ENCODE results near the gene USP37. TPM values are rescaled to one million over a fixed set of nuclear protein-coding genes. Genes with fewer than 3 reads are reported as not detected.

USP37 gene
- total RNA-seq, 4 donors from 2014 or later = 10.5 to 12.0 (median 11.4) TPM

DNA sequence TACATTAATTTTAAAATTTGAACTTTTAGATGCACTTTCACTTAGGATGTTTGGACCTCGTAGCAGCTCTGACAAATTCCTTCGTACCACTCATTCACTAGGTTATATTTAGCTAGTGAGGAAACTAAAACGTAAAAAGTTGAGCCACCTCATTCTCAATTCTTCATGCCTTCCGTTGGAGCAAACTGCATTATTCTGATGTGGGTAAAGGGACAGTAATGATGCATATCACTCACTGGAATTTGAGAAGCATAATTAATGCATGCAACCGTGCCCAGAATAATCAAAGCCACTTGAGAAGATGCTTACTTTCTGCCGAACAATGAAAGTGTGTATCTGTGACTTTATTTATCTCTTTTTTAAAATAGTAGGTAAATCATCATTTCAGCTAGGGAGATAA, 2.7 kb upstream of the USP37 start:
- no peak for DNase-seq (ENCODE audit: low spot score in 2 of 2)
- no peak overlapping the region for H3K4me3 ChIP-seq (ENCODE audit: low read depth, poor library complexity, severe bottlenecking)
- TF ChIP-seq, protein P1, sequence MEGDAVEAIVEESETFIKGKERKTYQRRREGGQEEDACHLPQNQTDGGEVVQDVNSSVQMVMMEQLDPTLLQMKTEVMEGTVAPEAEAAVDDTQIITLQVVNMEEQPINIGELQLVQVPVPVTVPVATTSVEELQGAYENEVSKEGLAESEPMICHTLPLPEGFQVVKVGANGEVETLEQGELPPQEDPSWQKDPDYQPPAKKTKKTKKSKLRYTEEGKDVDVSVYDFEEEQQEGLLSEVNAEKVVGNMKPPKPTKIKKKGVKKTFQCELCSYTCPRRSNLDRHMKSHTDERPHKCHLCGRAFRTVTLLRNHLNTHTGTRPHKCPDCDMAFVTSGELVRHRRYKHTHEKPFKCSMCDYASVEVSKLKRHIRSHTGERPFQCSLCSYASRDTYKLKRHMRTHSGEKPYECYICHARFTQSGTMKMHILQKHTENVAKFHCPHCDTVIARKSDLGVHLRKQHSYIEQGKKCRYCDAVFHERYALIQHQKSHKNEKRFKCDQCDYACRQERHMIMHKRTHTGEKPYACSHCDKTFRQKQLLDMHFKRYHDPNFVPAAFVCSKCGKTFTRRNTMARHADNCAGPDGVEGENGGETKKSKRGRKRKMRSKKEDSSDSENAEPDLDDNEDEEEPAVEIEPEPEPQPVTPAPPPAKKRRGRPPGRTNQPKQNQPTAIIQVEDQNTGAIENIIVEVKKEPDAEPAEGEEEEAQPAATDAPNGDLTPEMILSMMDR (IDR thresholded peaks at IDR 0.05) = no peak
- no peak for TF ChIP-seq POLR2A (IDR thresholded peaks at IDR 0.05)
- intact Hi-C loops (cut with DNase I; ENCODE audit: low total_unique reads) = no loop called here
- WGBS, 2 donors = 9 to 16% methylated on average over 6 of the region's 6 CpGs

DNA sequence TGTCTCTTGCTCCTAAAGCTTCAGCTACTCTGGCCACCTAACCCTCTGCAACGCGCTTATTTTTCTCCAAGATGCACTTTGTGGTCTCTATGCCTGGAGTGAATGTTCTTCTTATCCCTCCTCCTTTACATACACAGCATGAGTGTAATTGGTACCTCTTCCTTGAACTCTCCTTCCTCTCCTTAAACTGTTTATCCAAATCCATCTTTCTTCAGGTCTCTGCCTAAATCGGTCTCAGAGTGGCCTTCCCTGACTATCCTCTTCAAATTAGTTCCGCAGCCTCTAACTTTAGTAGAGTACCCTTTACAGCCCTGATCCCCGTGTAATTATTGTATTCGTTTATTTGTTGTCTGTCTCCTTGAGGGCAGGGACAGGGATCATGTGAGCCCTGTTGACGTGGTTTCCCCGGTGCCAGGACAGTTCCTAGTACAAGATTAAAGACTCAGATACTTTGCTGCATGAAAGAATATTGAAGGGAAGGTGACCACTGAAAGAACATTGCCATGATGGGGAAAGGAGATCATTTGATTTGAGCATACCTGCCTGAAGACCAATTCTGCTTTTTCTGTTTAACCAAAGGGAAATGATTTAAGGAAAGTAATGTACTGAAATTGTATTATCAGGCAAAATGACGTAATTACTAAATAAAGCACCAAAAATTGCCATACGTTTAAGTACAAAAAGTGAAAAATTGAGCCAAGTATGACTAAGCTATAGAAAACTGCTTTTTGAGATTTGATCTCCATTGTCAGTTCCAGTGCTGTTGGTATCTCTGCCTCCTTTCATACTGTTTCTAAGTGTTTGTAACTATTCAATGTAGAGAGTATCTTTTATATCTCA, 1.7 kb upstream of the USP37 start:
- TF ChIP-seq, protein P1 (IDR thresholded peaks at IDR 0.05) = no peak
- no peak for TF ChIP-seq POLR2A (IDR thresholded peaks at IDR 0.05)
- no peak for DNase-seq (ENCODE audit: low spot score in 2 of 2)
- H3K4me3 ChIP-seq (ENCODE audit: low read depth, poor library complexity, severe bottlenecking) = peak overlapping the region; percentile 83
- WGBS, 2 donors = 4 to 6% methylated on average over 10 of the region's 10 CpGs
- intact Hi-C loops (cut with DNase I; ENCODE audit: low total_unique reads) = no loop called here

DNA sequence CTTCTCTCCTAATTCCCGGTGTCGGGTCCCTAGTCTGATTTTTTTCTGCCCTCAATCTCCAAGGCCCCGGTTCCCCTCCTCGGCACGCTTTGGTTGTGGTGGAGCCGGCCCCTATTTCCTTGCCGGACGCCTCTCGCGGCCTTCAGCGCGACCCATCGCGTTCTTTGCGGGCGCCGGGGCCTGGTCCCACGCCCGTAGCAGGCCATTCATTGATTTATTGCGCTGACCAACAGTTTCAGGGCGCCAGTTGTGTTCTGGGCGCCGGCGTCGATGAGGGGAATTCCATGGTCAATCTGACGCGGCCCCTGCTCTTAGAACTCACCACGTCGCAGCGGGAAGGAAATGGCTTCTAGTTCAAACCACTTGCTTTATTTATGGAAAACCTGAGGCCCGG, 884 bp upstream of the USP37 start:
- TF ChIP-seq POLR2A (IDR thresholded peaks at IDR 0.05) = no peak
- TF ChIP-seq, protein P1 (IDR thresholded peaks at IDR 0.05) = no peak
- 0% methylated on average over 31 of the region's 31 CpGs for WGBS, 2 donors
- peak overlapping the region; percentile 83 for H3K4me3 ChIP-seq (ENCODE audit: low read depth, poor library complexity, severe bottlenecking)
- peak; percentile 36 to 85 for DNase-seq (ENCODE audit: low spot score in 2 of 2)
- intact Hi-C loops (cut with DNase I; ENCODE audit: low total_unique reads) = no loop called here

DNA sequence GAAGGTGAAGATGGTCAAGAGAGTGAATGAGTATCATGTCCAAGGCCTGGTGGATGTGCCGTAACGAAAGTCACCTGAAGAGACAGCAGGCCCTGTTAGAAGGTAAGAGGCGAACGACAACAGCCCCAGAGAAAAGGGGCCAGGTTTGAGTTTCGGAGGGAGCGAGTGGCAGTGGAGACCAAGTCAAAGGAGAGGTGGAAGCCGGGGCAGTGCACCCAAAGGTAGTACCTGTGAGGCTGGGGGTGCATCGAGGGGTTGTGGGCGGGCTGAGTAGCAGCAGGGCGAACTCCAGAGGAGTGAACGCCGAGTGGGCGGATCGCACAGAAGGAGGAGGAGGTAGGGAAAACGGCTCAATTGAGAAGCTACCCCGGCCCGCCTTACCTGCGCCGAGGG, 358 bp downstream of the USP37 start:
- 0 to 1% methylated on average over 19 of the region's 19 CpGs for WGBS, 2 donors
- H3K4me3 ChIP-seq (ENCODE audit: low read depth, poor library complexity, severe bottlenecking) = peak overlapping the region; percentile 78
- no peak for TF ChIP-seq POLR2A (IDR thresholded peaks at IDR 0.05)
- TF ChIP-seq, protein P1 (IDR thresholded peaks at IDR 0.05) = no peak
- intact Hi-C loops (cut with DNase I; ENCODE audit: low total_unique reads) = no loop called here
- no peak for DNase-seq (ENCODE audit: low spot score in 2 of 2)

DNA sequence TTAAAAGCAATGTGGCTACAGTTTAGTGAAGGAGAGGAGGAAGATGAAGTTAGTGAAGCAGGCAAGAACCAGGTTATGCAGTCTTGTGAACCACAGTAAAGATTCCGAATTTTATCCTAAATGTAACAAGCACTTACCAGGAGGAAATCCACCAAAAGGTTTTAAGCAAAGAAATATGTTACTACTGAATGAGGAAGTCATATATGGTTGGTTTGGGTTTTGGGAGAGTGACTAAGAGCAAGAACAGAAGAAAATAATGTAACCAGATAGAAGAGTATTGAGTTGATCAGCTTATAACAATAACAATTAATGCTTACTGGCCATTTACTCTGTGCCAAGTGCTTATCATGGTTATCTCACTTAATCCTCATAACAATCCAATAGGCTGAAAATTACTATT, 1.9 kb downstream of the USP37 start:
- 71 to 78% methylated on average over 1 of the region's 1 CpG for WGBS, 2 donors
- no peak overlapping the region for H3K4me3 ChIP-seq (ENCODE audit: low read depth, poor library complexity, severe bottlenecking)
- intact Hi-C loops (cut with DNase I; ENCODE audit: low total_unique reads) = no loop called here
- no peak for TF ChIP-seq POLR2A (IDR thresholded peaks at IDR 0.05)
- TF ChIP-seq, protein P1 (IDR thresholded peaks at IDR 0.05) = no peak
- no peak for DNase-seq (ENCODE audit: low spot score in 2 of 2)

Measured in lower leg skin (tissue), 4 donors.